Thoracic aorta (tissue), 2 donors: ENCODE data around the gene PDSS2. TPM values are rescaled to one million over a fixed set of nuclear protein-coding genes. Genes with fewer than 3 reads are reported as not detected.
"Not testable (repeated sequence)": the region's sequence is repeated elsewhere in the genome, so short reads cannot be mapped to it uniquely, and the experiment has no call there.

Experiments
- ATAC-seq: fragments of 150-250 bp; one replicate; pipeline ENCODE4 v1.8.0; 2017; ENCODE audit warnings: low read depth; ENCODE audit not compliant: insufficient number of reproducible peaks, low FRiP score
- DNase-seq: peaks from one replicate; pipeline ENCODE4 v3.0.0-alpha.2; 2020; ENCODE audit warnings: low spot score
- H3K27ac ChIP-seq, 2 donors: fragments of 200-600 bp; sonication (generic); 1 replicate in 1 of 2; 2 replicates in 1 of 2; pipeline ENCODE4 v1.5.1; 2016; ENCODE audit warnings: mild to moderate bottlenecking in 2 of 2, moderate library complexity in 2 of 2
- H3K27me3 ChIP-seq: fragments of 200-600 bp; sonication (generic); replicated peaks from 2 replicates; pipeline ENCODE4 v1.6.0; 2016; ENCODE audit warnings: mild to moderate bottlenecking; ENCODE audit not compliant: insufficient read depth
- H3K36me3 ChIP-seq: fragments of 200-600 bp; sonication (generic); one replicate; pipeline ENCODE4 v1.5.1; 2016
- H3K4me1 ChIP-seq, 2 donors: fragments of 200-600 bp; sonication (generic); 1 replicate in 1 of 2; 2 replicates in 1 of 2; pipeline versions ENCODE4 v1.5.1 to v1.6.0; 2016; ENCODE audit warnings: low read depth in 2 of 2, mild to moderate bottlenecking in 1 of 2; ENCODE audit not compliant: control insufficient read depth in 1 of 2
- H3K4me3 ChIP-seq: fragments of 200-600 bp; sonication (generic); 2 replicates; pipeline ENCODE4 v1.5.1; 2016; ENCODE audit warnings: mild to moderate bottlenecking
- H3K9me3 ChIP-seq: fragments of 200-600 bp; sonication (generic); 2 replicates; pipeline ENCODE4 v1.5.1; 2016
- total RNA-seq, 2 donors: library from RNA; depleted of rRNA; stranded (reverse); fragments of >200 nt; gene quantifications; one replicate each; pipeline versions ENCODE4 v1.1.0 to v1.2.3, GENCODE V29; 2016
- TF ChIP-seq, protein P1 (sequence below): fragments of 200-600 bp; sonication (generic); IDR thresholded peaks from one replicate; pipeline ENCODE4 v1.5.1; 2019; ENCODE audit warnings: antibody characterized with exemption

Gene PDSS2
- total RNA-seq, 2 donors from 2014 or later = 6.9 to 9.9 TPM

DNA sequence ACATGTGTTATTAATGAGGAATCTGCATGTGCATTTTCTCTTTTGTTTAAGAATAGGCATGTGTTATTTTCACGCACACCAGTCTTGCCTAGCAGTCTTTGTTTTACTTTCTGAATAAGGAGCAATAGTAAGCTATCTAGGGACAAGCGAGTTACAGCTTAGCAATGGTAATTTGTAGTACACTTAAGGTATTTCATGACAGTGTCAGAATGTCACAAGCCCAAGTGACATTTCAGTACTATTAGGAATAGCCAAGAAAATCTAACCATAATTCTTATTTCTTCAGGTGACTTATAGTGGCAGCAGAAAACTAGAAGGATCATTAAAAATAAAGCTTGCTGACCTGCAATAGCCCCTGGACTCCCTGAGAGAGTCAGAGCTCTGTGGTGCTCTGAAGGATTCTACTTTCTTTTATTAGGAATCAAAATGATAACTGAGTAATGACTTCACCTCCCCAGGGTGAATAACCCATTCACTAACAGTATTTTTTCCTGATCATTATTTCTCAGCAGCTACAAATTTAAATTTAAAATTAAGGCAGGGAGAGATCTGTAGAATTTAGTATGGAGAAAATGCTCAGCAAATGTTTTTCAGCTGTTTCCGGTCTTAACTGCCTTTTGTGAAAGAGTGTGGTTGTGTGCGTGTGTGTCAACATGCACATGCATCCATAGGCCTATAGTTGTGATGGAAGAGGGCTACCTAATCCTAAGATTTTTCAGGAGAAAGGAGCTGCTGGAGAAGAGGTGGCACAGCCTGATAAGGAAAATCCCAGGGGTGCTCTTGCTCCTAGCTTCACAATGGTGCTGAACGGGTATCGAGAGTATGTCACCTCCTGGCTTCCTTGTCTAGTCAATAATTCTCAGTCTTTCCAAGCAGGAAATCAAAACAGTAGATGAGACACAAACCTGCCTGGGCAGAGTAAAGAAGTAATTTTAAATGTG is 254.0 kb downstream of the PDSS2 start:
- Histone ChIP-seq H3K9me3 (peaks cover 3% of the 10 kb centered on the region), H3K27me3 (no peaks in the 10 kb centered on the region), H3K4me3 (no peak overlapping the region), H3K36me3 (peaks cover 4% of the 10 kb centered on the region), H3K4me1 (no peaks in the 10 kb centered on the region), H3K27ac (no peak overlapping the region)
- TF ChIP-seq, protein P1, sequence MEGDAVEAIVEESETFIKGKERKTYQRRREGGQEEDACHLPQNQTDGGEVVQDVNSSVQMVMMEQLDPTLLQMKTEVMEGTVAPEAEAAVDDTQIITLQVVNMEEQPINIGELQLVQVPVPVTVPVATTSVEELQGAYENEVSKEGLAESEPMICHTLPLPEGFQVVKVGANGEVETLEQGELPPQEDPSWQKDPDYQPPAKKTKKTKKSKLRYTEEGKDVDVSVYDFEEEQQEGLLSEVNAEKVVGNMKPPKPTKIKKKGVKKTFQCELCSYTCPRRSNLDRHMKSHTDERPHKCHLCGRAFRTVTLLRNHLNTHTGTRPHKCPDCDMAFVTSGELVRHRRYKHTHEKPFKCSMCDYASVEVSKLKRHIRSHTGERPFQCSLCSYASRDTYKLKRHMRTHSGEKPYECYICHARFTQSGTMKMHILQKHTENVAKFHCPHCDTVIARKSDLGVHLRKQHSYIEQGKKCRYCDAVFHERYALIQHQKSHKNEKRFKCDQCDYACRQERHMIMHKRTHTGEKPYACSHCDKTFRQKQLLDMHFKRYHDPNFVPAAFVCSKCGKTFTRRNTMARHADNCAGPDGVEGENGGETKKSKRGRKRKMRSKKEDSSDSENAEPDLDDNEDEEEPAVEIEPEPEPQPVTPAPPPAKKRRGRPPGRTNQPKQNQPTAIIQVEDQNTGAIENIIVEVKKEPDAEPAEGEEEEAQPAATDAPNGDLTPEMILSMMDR = no peak
- no peak for ATAC-seq
- DNase-seq = no peak

- H3K4me3 ChIP-seq = no peak overlapping the region
- DNase-seq (no peak), ATAC-seq (no peak)
- no peaks in the 10 kb centered on the region for H3K4me1 ChIP-seq
- TF ChIP-seq, protein P1 = no peak
- no peak overlapping the region for H3K27ac ChIP-seq
- H3K36me3 ChIP-seq = peaks cover 4% of the 10 kb centered on the region
- H3K27me3 ChIP-seq = no peaks in the 10 kb centered on the region
- H3K9me3 ChIP-seq = peaks cover 3% of the 10 kb centered on the region
These were observed 256.4 kb downstream of the PDSS2 start for GRCh38 chr6:107202876-107203468.

DNA sequence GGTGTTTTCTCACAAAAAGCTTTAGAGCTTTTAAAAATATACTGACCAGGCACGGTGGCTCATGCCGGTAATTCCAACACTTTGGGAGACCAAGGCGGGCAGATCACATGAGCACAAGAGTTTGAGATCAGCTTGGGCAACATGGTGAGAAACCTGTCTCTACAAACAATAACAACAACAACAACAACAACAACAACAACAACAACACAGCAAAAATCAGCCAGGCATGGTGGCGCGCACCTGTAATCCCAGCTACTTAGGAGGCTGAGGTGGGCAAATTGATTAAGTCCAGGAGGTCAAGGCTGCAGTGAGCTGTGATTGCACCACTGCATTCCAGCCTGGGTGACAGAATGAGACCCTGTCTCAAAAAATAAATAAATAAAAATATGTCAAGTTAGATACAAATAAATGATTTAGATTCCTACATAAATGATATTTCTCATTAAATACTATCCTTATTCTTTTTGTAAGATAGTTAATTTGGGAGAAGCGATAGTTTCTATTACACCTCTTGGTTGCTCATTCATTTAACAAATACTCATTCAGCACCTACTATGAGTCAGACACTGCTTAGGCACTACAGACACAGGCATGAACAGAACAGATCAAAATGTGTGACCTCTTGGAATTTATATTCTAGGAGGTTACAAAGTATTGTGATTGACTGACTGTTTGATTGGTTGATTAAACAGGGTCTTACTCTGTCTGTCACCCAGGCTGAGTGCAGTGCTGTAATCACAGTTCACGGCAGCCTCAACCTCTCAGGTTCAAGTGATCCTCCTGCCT is 260.5 kb downstream of the PDSS2 start:
- TF ChIP-seq, protein P1 = no peak
- ATAC-seq (no peak), DNase-seq (no peak)

DNA sequence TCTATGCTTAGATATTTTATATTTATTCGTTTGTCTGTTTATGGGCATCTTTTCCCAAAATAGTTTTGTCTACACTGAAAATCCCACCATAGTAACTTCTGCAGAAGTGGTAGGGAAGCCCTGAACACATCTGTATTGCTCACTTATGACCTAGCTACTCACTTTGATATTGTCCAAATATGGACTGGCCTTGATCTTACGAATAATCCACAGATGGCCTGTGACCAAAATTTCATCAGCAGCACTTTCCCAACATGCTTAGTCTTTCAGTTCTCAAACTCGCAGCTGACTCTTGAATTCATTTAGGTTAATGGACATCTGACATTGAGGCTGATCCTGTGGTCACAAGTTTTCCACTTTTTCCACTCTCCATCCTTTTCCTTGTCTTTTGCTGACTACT is 263.2 kb downstream of the PDSS2 start:
- H3K27ac ChIP-seq = no peak overlapping the region
- ATAC-seq (no peak), DNase-seq (no peak)
- H3K36me3 ChIP-seq = no peaks in the 10 kb centered on the region
- H3K4me3 ChIP-seq = no peak overlapping the region
- H3K4me1 ChIP-seq = no peaks in the 10 kb centered on the region
- H3K27me3 ChIP-seq = no peaks in the 10 kb centered on the region
- TF ChIP-seq, protein P1 = no peak
- H3K9me3 ChIP-seq = no peaks in the 10 kb centered on the region

More for the DNA sequence above, 260.5 kb downstream of the PDSS2 start:
- Histone ChIP-seq H3K4me1 (no peaks in the 10 kb centered on the region), H3K27me3 (no peaks in the 10 kb centered on the region), H3K36me3 (no peaks in the 10 kb centered on the region), H3K9me3 (no peaks in the 10 kb centered on the region), H3K27ac (no peak overlapping the region), H3K4me3 (no peak overlapping the region)

- not testable (repeated sequence) for DNase-seq, H3K4me3 ChIP-seq, H3K36me3 ChIP-seq, H3K27ac ChIP-seq, ATAC-seq, H3K9me3 ChIP-seq, H3K27me3 ChIP-seq, H3K4me1 ChIP-seq
These were observed 264.6 kb downstream of the PDSS2 start for GRCh38 chr6:107194723-107195122.
